ENCODE results near the gene ARFIP2.

DNA sequence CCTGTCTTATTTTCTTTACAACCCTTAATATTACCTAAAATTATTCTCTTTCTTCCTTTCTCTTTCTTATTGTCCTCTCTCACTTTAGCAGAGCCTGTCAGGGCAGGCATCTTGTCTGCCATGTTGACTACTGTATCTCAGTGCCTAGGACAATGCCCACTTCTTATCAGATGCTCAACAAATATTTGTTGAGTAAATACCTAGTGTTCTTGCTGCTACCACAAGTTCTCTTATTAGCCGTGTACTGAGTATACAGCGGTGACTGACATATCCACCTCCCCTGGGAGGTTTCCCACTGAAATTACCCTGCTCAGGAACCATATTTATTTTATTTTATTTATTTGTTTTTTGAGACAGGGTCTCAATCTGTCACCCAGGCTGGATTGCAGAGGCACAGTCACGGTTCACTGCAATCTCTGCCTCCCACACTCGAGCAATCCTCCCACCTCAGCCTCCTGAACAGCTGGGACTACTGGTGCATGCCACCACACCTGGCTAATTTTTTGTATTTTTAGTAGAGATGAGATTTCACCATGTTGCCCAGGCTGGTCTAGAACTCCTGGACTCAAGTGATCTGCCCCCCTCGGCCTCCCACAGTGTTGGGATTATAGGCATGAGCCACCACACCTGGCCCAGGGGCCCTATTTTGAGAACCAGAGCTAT lies 47.0 kb downstream of the ARFIP2 start:
- TF ChIP-seq POLR2A (IDR thresholded peaks at IDR 0.05; ENCODE audit: low read depth, low read length) = no peak
- TF ChIP-seq SPI1 (IDR thresholded peaks at IDR 0.05; ENCODE audit: low read depth, low read length) = no peak
- no peak for TF ChIP-seq TAF1 (IDR thresholded peaks at IDR 0.05; ENCODE audit: low read depth, low read length)
- no peak for TF ChIP-seq POLR2AphosphoS5 (IDR thresholded peaks at IDR 0.05; ENCODE audit: low read depth, low read length)
